HepG2 (cell line): Measurements from ENCODE around the gene TOB1. TPM values are rescaled to one million over a fixed set of nuclear protein-coding genes. Genes with fewer than 3 reads are reported as not detected.

ENCODE experiments used
- ELK4 ChIP-seq: sonication (generic); formaldehyde crosslinking; IDR thresholded peaks from 2 replicates; pipeline ENCODE4 v1.9.0; 2021; ENCODE audit warnings: missing genetic modification reagents, borderline replicate concordance
- NRL ChIP-seq: sonication (generic); formaldehyde crosslinking; IDR thresholded peaks from 2 replicates; pipeline ENCODE4 v1.5.0; 2020; ENCODE audit warnings: missing genetic modification reagents, mild to moderate bottlenecking, moderate library complexity, borderline replicate concordance
- RCOR2 ChIP-seq: IDR thresholded peaks from 2 replicates; pipeline ENCODE4 v1.6.1; 2016; ENCODE audit warnings: missing biosample characterization, missing genetic modification reagents
- SRSF1 ChIP-seq: fragments of 200-400 bp; formaldehyde crosslinking; optimal IDR thresholded peaks from 2 replicates; pipeline ENCODE3; 2017; ENCODE audit warnings: mild to moderate bottlenecking, low read depth, low read length, moderate library complexity
- ZBTB3 ChIP-seq: sonication (generic); formaldehyde crosslinking; IDR thresholded peaks from 2 replicates; pipeline ENCODE4 v1.4.0; 2020; ENCODE audit warnings: low read depth, mild to moderate bottlenecking, moderate library complexity, missing genetic modification reagents, borderline replicate concordance
- ZHX2 ChIP-seq, 2 experiments: sonication (generic) in 1 of 2; formaldehyde crosslinking in 1 of 2; IDR thresholded peaks; 2 replicates each; pipeline versions ENCODE4 v1.6.1 to v1.9.0; 2014 to 2022; ENCODE audit warnings: antibody characterized with exemption in 1 of 2, borderline replicate concordance in 1 of 2, inconsistent platforms in 1 of 2, low read depth in 1 of 2, missing genetic modification reagents in 1 of 2
- ZMYM4 ChIP-seq: sonication (generic); formaldehyde crosslinking; IDR thresholded peaks from 2 replicates; pipeline ENCODE4 v1.8.1; 2023; ENCODE audit warnings: mild to moderate bottlenecking, missing genetic modification reagents
- ZNF225 ChIP-seq: sonication (generic); formaldehyde crosslinking; IDR thresholded peaks from 2 replicates; pipeline ENCODE4 v1.4.0; 2020; ENCODE audit warnings: mild to moderate bottlenecking, missing genetic modification reagents
- ZNF253 ChIP-seq: sonication (generic); formaldehyde crosslinking; IDR thresholded peaks from 2 replicates; pipeline ENCODE4 v1.8.0; 2022; ENCODE audit warnings: mild to moderate bottlenecking, missing genetic modification reagents, borderline replicate concordance
- ZNF34 ChIP-seq: sonication (generic); formaldehyde crosslinking; IDR thresholded peaks from 2 replicates; pipeline ENCODE4 v1.4.0; 2020; ENCODE audit warnings: mild to moderate bottlenecking, missing genetic modification reagents, borderline replicate concordance
- ZNF484 ChIP-seq: sonication (generic); formaldehyde crosslinking; IDR thresholded peaks from 2 replicates; pipeline ENCODE4 v1.5.1; 2020; ENCODE audit warnings: mild to moderate bottlenecking, low read depth, missing genetic modification reagents, borderline replicate concordance
- ZNF639 ChIP-seq: conservative IDR thresholded peaks from 2 replicates; pipeline ENCODE4 v1.6.1; 2018; ENCODE audit warnings: missing genetic modification reagents
- ZNF878 ChIP-seq: sonication (generic); formaldehyde crosslinking; IDR thresholded peaks from 2 replicates; pipeline ENCODE4 v1.8.1; 2023; ENCODE audit warnings: mild to moderate bottlenecking, missing genetic modification reagents, moderate library complexity
- polyA plus RNA-seq, 8 experiments: library from polyadenylated mRNA; depleted of rRNA in 3 of 8; stranded (reverse) in 7 of 8; unstranded in 1 of 8; fragments of >200 nt; fragmentation: Illumina TruSeq in 4 of 8; extraction: Trizol in 4 of 8; gene quantifications; 2 replicates each; pipeline versions ENCODE4 v1.2.1 to v1.2.3, GENCODE V29; 2011 to 2016; ENCODE audit warnings: low read depth in 4 of 8, missing spikeins in 1 of 8, mixed read lengths in 1 of 8; ENCODE audit not compliant: insufficient read depth in 1 of 8
- total RNA-seq, 5 experiments: library from RNA; depleted of rRNA; stranded (reverse); fragments of >200 nt; fragmentation: Illumina TruSeq; extraction: Trizol; gene quantifications; 2 replicates each; pipeline ENCODE4 v1.2.3, GENCODE V29; 2016; ENCODE audit warnings: low read depth in 1 of 5
- TF ChIP-seq, protein P1 (sequence below): sonication (generic); formaldehyde crosslinking; IDR thresholded peaks from 2 replicates; pipeline ENCODE4 v1.4.0; 2020; ENCODE audit warnings: missing genetic modification reagents, borderline replicate concordance

Gene TOB1
- total and polyA plus RNA-seq, 2 of the 13 experiments (the other 11 are each of a cell fraction or from before 2014, with no cell fraction given): 21.9 to 57.7 TPM

GRCh38 chr17:50893183-50893993, 27.2 kb upstream of the TOB1 start (continued):
- no peak for TF ChIP-seq ZHX2 (IDR thresholded peaks at IDR 0.05; ENCODE audit: low read depth)
- no peak for TF ChIP-seq ZHX2 (CRISPR knock-in tag; IDR thresholded peaks at IDR 0.05; ENCODE audit: borderline replicate concordance)
- TF ChIP-seq ZNF34 (CRISPR knock-in tag): peak; percentile 57; the same call in 1 of the 2 replicates
- TF ChIP-seq, protein P1, sequence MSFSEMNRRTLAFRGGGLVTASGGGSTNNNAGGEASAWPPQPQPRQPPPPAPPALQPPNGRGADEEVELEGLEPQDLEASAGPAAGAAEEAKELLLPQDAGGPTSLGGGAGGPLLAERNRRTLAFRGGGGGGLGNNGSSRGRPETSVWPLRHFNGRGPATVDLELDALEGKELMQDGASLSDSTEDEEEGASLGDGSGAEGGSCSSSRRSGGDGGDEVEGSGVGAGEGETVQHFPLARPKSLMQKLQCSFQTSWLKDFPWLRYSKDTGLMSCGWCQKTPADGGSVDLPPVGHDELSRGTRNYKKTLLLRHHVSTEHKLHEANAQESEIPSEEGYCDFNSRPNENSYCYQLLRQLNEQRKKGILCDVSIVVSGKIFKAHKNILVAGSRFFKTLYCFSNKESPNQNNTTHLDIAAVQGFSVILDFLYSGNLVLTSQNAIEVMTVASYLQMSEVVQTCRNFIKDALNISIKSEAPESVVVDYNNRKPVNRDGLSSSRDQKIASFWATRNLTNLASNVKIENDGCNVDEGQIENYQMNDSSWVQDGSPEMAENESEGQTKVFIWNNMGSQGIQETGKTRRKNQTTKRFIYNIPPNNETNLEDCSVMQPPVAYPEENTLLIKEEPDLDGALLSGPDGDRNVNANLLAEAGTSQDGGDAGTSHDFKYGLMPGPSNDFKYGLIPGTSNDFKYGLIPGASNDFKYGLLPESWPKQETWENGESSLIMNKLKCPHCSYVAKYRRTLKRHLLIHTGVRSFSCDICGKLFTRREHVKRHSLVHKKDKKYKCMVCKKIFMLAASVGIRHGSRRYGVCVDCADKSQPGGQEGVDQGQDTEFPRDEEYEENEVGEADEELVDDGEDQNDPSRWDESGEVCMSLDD (CRISPR knock-in tag): no peak; the same call in 1 of the 2 replicates
- TF ChIP-seq ZNF878: peak; percentile 97
- TF ChIP-seq SRSF1: no peak
- TF ChIP-seq ZNF639 (CRISPR knock-in tag): peak; percentile 74; the same call in 1 of the 2 replicates
- TF ChIP-seq ZMYM4 (CRISPR knock-in tag): peak; percentile 58; the same call in 1 of the 2 replicates
- no peak for TF ChIP-seq ZNF484 (CRISPR knock-in tag)
- peak; percentile 92 for TF ChIP-seq ZBTB3 (CRISPR knock-in tag)
- peak; percentile 96 for TF ChIP-seq RCOR2 (CRISPR knock-in tag)
- no peak for TF ChIP-seq ELK4 (CRISPR knock-in tag)
- TF ChIP-seq NRL: peak; percentile 96
- TF ChIP-seq ZNF225 (CRISPR knock-in tag): peak; percentile 80; the same call in 1 of the 2 replicates
- TF ChIP-seq ZNF253 (CRISPR knock-in tag): peak; percentile 96; the same call in 1 of the 2 replicates
